B cell (primary cell): ENCODE data around the gene CXXC5.

Source experiments
- EZH2 ChIP-seq: IDR thresholded peaks from 2 replicates; pipeline ENCODE4 v1.6.1; 2012; ENCODE audit warnings: borderline replicate concordance, low read depth, mild to moderate bottlenecking, moderate library complexity, low read length; ENCODE audit not compliant: insufficient read depth, poor library complexity, severe bottlenecking
- TF ChIP-seq, protein P1 (sequence below): fragments of 200-600 bp; IDR thresholded peaks from one replicate; pipeline ENCODE4 v1.8.0; 2022; ENCODE audit warnings: antibody characterized with exemption, mild to moderate bottlenecking

DNA sequence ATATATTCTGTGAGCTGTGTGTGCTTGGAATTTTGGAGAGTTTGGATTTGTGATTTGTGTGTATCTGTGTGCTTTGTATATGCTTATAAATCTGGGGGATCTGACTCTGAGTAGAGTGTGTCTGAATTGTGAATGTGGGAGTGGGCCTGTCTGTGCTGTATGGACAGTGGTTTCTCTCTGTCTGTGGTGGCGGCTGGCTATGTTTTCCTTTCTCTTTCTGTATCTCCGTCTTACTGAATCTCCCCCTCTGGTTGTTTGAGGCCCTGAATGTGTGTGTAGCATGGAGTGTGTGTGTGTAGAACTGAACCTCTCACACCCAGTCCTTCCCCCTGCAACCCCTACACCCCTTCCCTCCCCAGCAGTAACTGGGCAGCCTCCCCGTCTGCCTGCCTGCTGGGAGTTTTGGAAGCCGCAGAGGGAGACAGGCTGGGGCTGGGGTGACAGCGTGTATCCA is 4.7 kb downstream of the CXXC5 start:
- TF ChIP-seq EZH2 = no peak
- TF ChIP-seq, protein P1, sequence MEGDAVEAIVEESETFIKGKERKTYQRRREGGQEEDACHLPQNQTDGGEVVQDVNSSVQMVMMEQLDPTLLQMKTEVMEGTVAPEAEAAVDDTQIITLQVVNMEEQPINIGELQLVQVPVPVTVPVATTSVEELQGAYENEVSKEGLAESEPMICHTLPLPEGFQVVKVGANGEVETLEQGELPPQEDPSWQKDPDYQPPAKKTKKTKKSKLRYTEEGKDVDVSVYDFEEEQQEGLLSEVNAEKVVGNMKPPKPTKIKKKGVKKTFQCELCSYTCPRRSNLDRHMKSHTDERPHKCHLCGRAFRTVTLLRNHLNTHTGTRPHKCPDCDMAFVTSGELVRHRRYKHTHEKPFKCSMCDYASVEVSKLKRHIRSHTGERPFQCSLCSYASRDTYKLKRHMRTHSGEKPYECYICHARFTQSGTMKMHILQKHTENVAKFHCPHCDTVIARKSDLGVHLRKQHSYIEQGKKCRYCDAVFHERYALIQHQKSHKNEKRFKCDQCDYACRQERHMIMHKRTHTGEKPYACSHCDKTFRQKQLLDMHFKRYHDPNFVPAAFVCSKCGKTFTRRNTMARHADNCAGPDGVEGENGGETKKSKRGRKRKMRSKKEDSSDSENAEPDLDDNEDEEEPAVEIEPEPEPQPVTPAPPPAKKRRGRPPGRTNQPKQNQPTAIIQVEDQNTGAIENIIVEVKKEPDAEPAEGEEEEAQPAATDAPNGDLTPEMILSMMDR = no peak
